Breast epithelium (tissue), 4 donors: ENCODE measurements around the gene HPS3. TPM values are rescaled to one million over a fixed set of nuclear protein-coding genes. Genes with fewer than 3 reads are reported as not detected.

Source experiments
- DNase-seq, 2 donors: peaks; one replicate each; pipeline ENCODE4 v3.0.0-alpha.2; 2019; ENCODE audit warnings: low spot score in 2 of 2
- H3K27ac ChIP-seq, 2 donors: fragments of 200-600 bp; sonication (generic) in 1 of 2; one replicate each; pipeline ENCODE4 v1.5.1; 2016 to 2019; ENCODE audit warnings: mild to moderate bottlenecking in 1 of 2
- H3K27me3 ChIP-seq, 2 donors: fragments of 200-600 bp; sonication (generic) in 1 of 2; one replicate each; pipeline versions ENCODE4 v1.5.1 to v1.6.0; 2017 to 2019; ENCODE audit warnings: control low read depth in 1 of 2, mild to moderate bottlenecking in 1 of 2
- H3K36me3 ChIP-seq: fragments of 200-600 bp; one replicate; pipeline ENCODE4 v1.5.1; 2019
- H3K4me1 ChIP-seq, 2 donors: fragments of 200-600 bp; sonication (generic); one replicate each; pipeline ENCODE4 v1.5.1; 2016 to 2019; ENCODE audit warnings: control low read depth in 1 of 2
- H3K4me3 ChIP-seq, 3 donors: fragments of 200-600 bp; sonication (generic); 1 replicate in 2 of 3; 2 replicates in 1 of 3; pipeline ENCODE4 v1.5.1; 2016 to 2019; ENCODE audit warnings: mild to moderate bottlenecking in 3 of 3, moderate library complexity in 2 of 3
- H3K9me3 ChIP-seq, 2 donors: fragments of 200-600 bp; sonication (generic) in 1 of 2; one replicate each; pipeline ENCODE4 v1.5.1; 2016 to 2019; ENCODE audit warnings: control low read depth in 1 of 2
- CTCF ChIP-seq, 3 donors: fragments of 450-650 bp; IDR thresholded peaks; one replicate each; pipeline ENCODE4 v1.5.1; 2016 to 2017; ENCODE audit warnings: antibody characterized with exemption in 3 of 3, mild to moderate bottlenecking in 3 of 3, moderate library complexity in 3 of 3
- POLR2A ChIP-seq: fragments of 450-650 bp; IDR thresholded peaks from one replicate; pipeline ENCODE4 v1.6.1; 2016; ENCODE audit warnings: antibody characterized with exemption, mild to moderate bottlenecking, moderate library complexity
- POLR2AphosphoS5 ChIP-seq, 3 donors: sonication (generic); formaldehyde crosslinking; IDR thresholded peaks; one replicate each; pipeline ENCODE4 v1.6.1; 2017; ENCODE audit warnings: antibody characterized with exemption in 3 of 3
- intact Hi-C: fragments of 100-400 bp; cut with DNase I; formaldehyde crosslinking; loops from one replicate; pipeline ENCODE4 v1.15.1; 2023; ENCODE audit warnings: low total_unique reads
- total RNA-seq, 3 donors: library from RNA; depleted of rRNA; stranded (reverse); fragments of >200 nt; gene quantifications; one replicate each; pipeline ENCODE4 v1.1.0, GENCODE V29; 2016

HPS3 gene
- total RNA-seq, 3 donors from 2014 or later, result 14.4 to 27.1 (median 26.2) TPM

GRCh38 chr3:149134575-149134974 lies 5.1 kb downstream of the HPS3 start:
- Histone ChIP-seq H3K27ac (peak overlapping the region in 1 of 2 donors; percentile 32), H3K36me3 (no peaks in the 10 kb centered on the region), H3K9me3 (no peaks in the 10 kb centered on the region), H3K27me3 (no peaks in the 10 kb centered on the region), H3K4me1 (peaks cover 0 to 10% of the 10 kb centered on the region in 2 donors), H3K4me3 (no peak overlapping the region)
- DNase-seq, result no peak
- intact Hi-C loops, result no loop called here
- no peak for TF ChIP-seq POLR2A
- TF ChIP-seq CTCF (IDR thresholded peaks at IDR 0.05), result no peak
- no peak for TF ChIP-seq POLR2AphosphoS5 (IDR thresholded peaks at IDR 0.05)

- Histone ChIP-seq H3K27me3 (no peaks in the 10 kb centered on the region), H3K27ac (no peak overlapping the region), H3K4me1 (no peaks in the 10 kb centered on the region), H3K4me3 (no peak overlapping the region), H3K9me3 (no peaks in the 10 kb centered on the region), H3K36me3 (no peaks in the 10 kb centered on the region)
- intact Hi-C loops, result no loop called here
- no peak for DNase-seq
- TF ChIP-seq CTCF (IDR thresholded peaks at IDR 0.05), result no peak
- TF ChIP-seq POLR2A, result no peak
- TF ChIP-seq POLR2AphosphoS5 (IDR thresholded peaks at IDR 0.05), result no peak
Observed at GRCh38 chr3:149142682-149143081, 13.2 kb downstream of the HPS3 start.

- H3K9me3 ChIP-seq, result no peaks in the 10 kb centered on the region
- intact Hi-C loops, result no loop called here
- H3K27ac ChIP-seq, result no peak overlapping the region
- no peaks in the 10 kb centered on the region for H3K4me1 ChIP-seq
- TF ChIP-seq POLR2AphosphoS5 (IDR thresholded peaks at IDR 0.05), result no peak
- no peak for TF ChIP-seq POLR2A
- no peak for TF ChIP-seq CTCF (IDR thresholded peaks at IDR 0.05)
- DNase-seq, result no peak
- H3K27me3 ChIP-seq, result no peaks in the 10 kb centered on the region
- H3K36me3 ChIP-seq, result no peaks in the 10 kb centered on the region
- no peak overlapping the region for H3K4me3 ChIP-seq
Observed at GRCh38 chr3:149145356-149145755, 15.9 kb downstream of the HPS3 start.

GRCh38 chr3:149145974-149146373 lies 16.5 kb downstream of the HPS3 start:
- intact Hi-C loops, result no loop called here
- H3K27me3 ChIP-seq, result no peaks in the 10 kb centered on the region
- no peak for DNase-seq
- no peaks in the 10 kb centered on the region for H3K4me1 ChIP-seq
- no peak overlapping the region for H3K4me3 ChIP-seq
- no peaks in the 10 kb centered on the region for H3K9me3 ChIP-seq
- H3K27ac ChIP-seq, result no peak overlapping the region
- no peaks in the 10 kb centered on the region for H3K36me3 ChIP-seq
- no peak for TF ChIP-seq POLR2A
- no peak for TF ChIP-seq CTCF (IDR thresholded peaks at IDR 0.05)
- no peak for TF ChIP-seq POLR2AphosphoS5 (IDR thresholded peaks at IDR 0.05)

GRCh38 chr3:149150436-149150835 lies 21.0 kb downstream of the HPS3 start:
- Histone ChIP-seq H3K27ac (no peak overlapping the region), H3K9me3 (no peaks in the 10 kb centered on the region), H3K36me3 (no peaks in the 10 kb centered on the region), H3K4me3 (no peak overlapping the region), H3K4me1 (no peaks in the 10 kb centered on the region), H3K27me3 (no peaks in the 10 kb centered on the region)
- no peak for DNase-seq
- no peak for TF ChIP-seq POLR2AphosphoS5 (IDR thresholded peaks at IDR 0.05)
- TF ChIP-seq CTCF (IDR thresholded peaks at IDR 0.05), result no peak
- no peak for TF ChIP-seq POLR2A
- intact Hi-C loops, result no loop called here
